NCI-H345 (cell line): ENCODE data around the gene CHRD.

Source experiments
- DNase-seq: peaks from one replicate; lab custom pipeline; 2025; lab: John Stamatoyannopoulos, UW

Gene CHRD

GRCh38 chr3:184346480-184347190 lies 33.2 kb upstream of the CHRD start:
- no peak for DNase-seq

- DNase-seq, result no peak
Measured at GRCh38 chr3:184347321-184348056, 32.4 kb upstream of the CHRD start.

GRCh38 chr3:184348057-184348382 lies 31.8 kb upstream of the CHRD start:
- DNase-seq, result no peak

GRCh38 chr3:184349563-184350470 lies 30.0 kb upstream of the CHRD start:
- no peak for DNase-seq

GRCh38 chr3:184350618-184351017 lies 29.2 kb upstream of the CHRD start:
- no peak for DNase-seq

GRCh38 chr3:184351511-184352148 lies 28.2 kb upstream of the CHRD start:
- DNase-seq, result no peak

- DNase-seq, result no peak
Measured at GRCh38 chr3:184352149-184352785, 27.6 kb upstream of the CHRD start.

GRCh38 chr3:184352897-184353545 lies 26.8 kb upstream of the CHRD start:
- DNase-seq, result no peak

- DNase-seq, result no peak
Measured at GRCh38 chr3:184353546-184353941, 26.3 kb upstream of the CHRD start.

GRCh38 chr3:184354121-184354728 lies 25.6 kb upstream of the CHRD start:
- peak; percentile 48 for DNase-seq

- DNase-seq, result no peak
Measured at GRCh38 chr3:184354754-184355153, 25.1 kb upstream of the CHRD start.

- DNase-seq, result no peak
Measured at GRCh38 chr3:184355261-184356040, 24.4 kb upstream of the CHRD start.

- DNase-seq, result no peak
Measured at GRCh38 chr3:184357248-184358123, 22.4 kb upstream of the CHRD start.

- DNase-seq, result no peak
Measured at GRCh38 chr3:184358124-184358767, 21.6 kb upstream of the CHRD start.

- no peak for DNase-seq
Measured at GRCh38 chr3:184358921-184359350, 20.9 kb upstream of the CHRD start.

- no peak for DNase-seq
Measured at GRCh38 chr3:184359610-184360009, 20.2 kb upstream of the CHRD start.

GRCh38 chr3:184360070-184360928 lies 19.6 kb upstream of the CHRD start:
- DNase-seq, result no peak
